Transverse colon (tissue), 4 donors: ENCODE results near the gene HTRA3. TPM values are rescaled to one million over a fixed set of nuclear protein-coding genes. Genes with fewer than 3 reads are reported as not detected.
A peak's percentile ranks its signal among the peaks of the same experiment; 100 is the strongest.

ENCODE experiments used
- DNase-seq: peaks from one replicate; pipeline ENCODE4 v3.0.0-alpha.2; 2019
- H3K27ac ChIP-seq, 4 donors: fragments of 200-600 bp; sonication (generic); 2 replicates each; pipeline ENCODE4 v1.5.1; 2016 to 2018; ENCODE audit warnings: inconsistent platforms in 4 of 4
- H3K27me3 ChIP-seq: fragments of 200-600 bp; sonication (generic); 2 replicates; pipeline ENCODE4 v1.5.1; 2017; ENCODE audit warnings: inconsistent platforms
- H3K36me3 ChIP-seq, 4 donors: fragments of 200-600 bp; sonication (generic); 2 replicates each; pipeline ENCODE4 v1.5.1; 2017 to 2019; ENCODE audit warnings: inconsistent platforms in 4 of 4
- H3K4me1 ChIP-seq, 4 donors: fragments of 200-600 bp; sonication (generic); 2 replicates each; pipeline ENCODE4 v1.5.1; 2017 to 2020; ENCODE audit warnings: inconsistent platforms in 4 of 4
- H3K4me3 ChIP-seq, 4 donors: fragments of 200-600 bp; sonication (generic); 1 replicate in 1 of 4; 2 replicates in 3 of 4; pipeline versions ENCODE4 v1.5.1 to v1.6.1; 2017 to 2019; ENCODE audit warnings: inconsistent platforms in 4 of 4
- H3K9me3 ChIP-seq, 2 donors: fragments of 200-600 bp; sonication (generic); 2 replicates each; pipeline ENCODE4 v1.5.1; 2017 to 2019; ENCODE audit warnings: inconsistent platforms in 2 of 2
- CTCF ChIP-seq, 5 experiments: fragments of 200-600 bp in 3 of 5; fragments of 450-650 bp in 2 of 5; sonication (generic) in 3 of 5; IDR thresholded peaks; 1 replicate in 2 of 5; 2 replicates in 3 of 5; pipeline ENCODE4 v1.5.1; 2016 to 2017; ENCODE audit warnings: antibody characterized with exemption in 5 of 5, inconsistent platforms in 3 of 5, mild to moderate bottlenecking in 2 of 5, moderate library complexity in 1 of 5
- EP300 ChIP-seq: sonication (generic); formaldehyde crosslinking; IDR thresholded peaks from one replicate; pipeline ENCODE4 v1.6.1; 2017; ENCODE audit warnings: antibody characterized with exemption, low read depth
- POLR2A ChIP-seq: fragments of 450-650 bp; IDR thresholded peaks from one replicate; pipeline ENCODE4 v1.6.1; 2016; ENCODE audit warnings: antibody characterized with exemption, mild to moderate bottlenecking, moderate library complexity
- POLR2AphosphoS5 ChIP-seq, 3 donors: sonication (generic); formaldehyde crosslinking; IDR thresholded peaks; one replicate each; pipeline ENCODE4 v1.6.1; 2016; ENCODE audit warnings: antibody characterized with exemption in 3 of 3
- WGBS, 2 donors: methylation state at CpG; one replicate each; pipeline ENCODE4 v1.1.5; 2018; ENCODE audit warnings: low coverage in 1 of 2; 5-methylcytosine and 5-hydroxymethylcytosine counted together
- in situ Hi-C, 4 donors: fragments of 200-750 bp; cut with MboI; loops; one replicate each; pipeline versions ENCODE4 v1.15.0 to v1.15.1; 2017; ENCODE audit warnings: low sequenced_read_pairs in 3 of 4, low pct_ligation_motif_present in 1 of 4, low pct_unique_long_range_greater_than_20kb in 1 of 4
- intact Hi-C: fragments of 100-400 bp; cut with DNase I; formaldehyde crosslinking; loops from one replicate; pipeline ENCODE4 v1.15.1; 2023; ENCODE audit warnings: low total_unique reads
- total RNA-seq, 4 donors: library from RNA; depleted of rRNA; stranded (reverse); fragments of >200 nt; gene quantifications; one replicate each; pipeline ENCODE4 v1.1.0, GENCODE V29; 2016

The HTRA3 gene
- total RNA-seq, 4 donors from 2014 or later: 1.5 to 11.9 (median 6.5) TPM

- H3K4me3 ChIP-seq: no peak overlapping the region
- WGBS, 2 donors: 77% methylated on average over 13 of the region's 20 CpGs; no CpG with 5 or more reads in 1 of the 2 donors
These were observed 14.1 kb downstream of the HTRA3 start for GRCh38 chr4:8283631-8284121.

GRCh38 chr4:8284391-8284790 is 14.8 kb downstream of the HTRA3 start:
- in situ Hi-C loops (no loop called here), intact Hi-C loops (no loop called here)
- TF ChIP-seq EP300: no peak
- TF ChIP-seq CTCF (IDR thresholded peaks at IDR 0.05): no peak
- TF ChIP-seq POLR2A: no peak
- TF ChIP-seq POLR2AphosphoS5 (IDR thresholded peaks at IDR 0.05): no peak
- Histone ChIP-seq H3K27ac (no peak overlapping the region), H3K4me3 (no peak overlapping the region), H3K36me3 (no peaks in the 10 kb centered on the region), H3K4me1 (peaks cover 0 to 3% (median 0%) of the 10 kb centered on the region in 4 donors), H3K9me3 (no peaks in the 10 kb centered on the region), H3K27me3 (no peaks in the 10 kb centered on the region)
- no peak for DNase-seq
- WGBS, 2 donors: 63% methylated on average over 8 of the region's 11 CpGs; no CpG with 5 or more reads in 1 of the 2 donors

More at GRCh38 chr4:8283631-8284121, 14.1 kb downstream of the HTRA3 start:
- no peak for DNase-seq
- Histone ChIP-seq H3K36me3 (no peaks in the 10 kb centered on the region), H3K27me3 (no peaks in the 10 kb centered on the region), H3K4me1 (peaks cover 0 to 3% (median under 1%) of the 10 kb centered on the region in 4 donors), H3K9me3 (no peaks in the 10 kb centered on the region), H3K27ac (no peak overlapping the region)
- intact Hi-C loops (no loop called here), in situ Hi-C loops (no loop called here)
- no peak for TF ChIP-seq CTCF (IDR thresholded peaks at IDR 0.05)
- no peak for TF ChIP-seq POLR2AphosphoS5 (IDR thresholded peaks at IDR 0.05)
- TF ChIP-seq EP300: no peak
- no peak for TF ChIP-seq POLR2A

GRCh38 chr4:8285143-8285975 is 15.8 kb downstream of the HTRA3 start:
- Histone ChIP-seq H3K27me3 (no peaks in the 10 kb centered on the region), H3K9me3 (no peaks in the 10 kb centered on the region), H3K4me1 (peaks cover 0 to 3% (median 0%) of the 10 kb centered on the region in 4 donors), H3K4me3 (no peak overlapping the region), H3K27ac (no peak overlapping the region), H3K36me3 (no peaks in the 10 kb centered on the region)
- WGBS, 2 donors: 60 to 61% methylated on average over 1 to 16 of the region's 16 CpGs
- no peak for TF ChIP-seq POLR2A
- TF ChIP-seq POLR2AphosphoS5 (IDR thresholded peaks at IDR 0.05): no peak
- no peak for TF ChIP-seq EP300
- no peak for TF ChIP-seq CTCF (IDR thresholded peaks at IDR 0.05)
- in situ Hi-C loops (no loop called here), intact Hi-C loops (no loop called here)
- DNase-seq: no peak

GRCh38 chr4:8285976-8286718 is 16.6 kb downstream of the HTRA3 start:
- in situ Hi-C loops (no loop called here), intact Hi-C loops (no loop called here)
- TF ChIP-seq POLR2A (no peak), POLR2AphosphoS5 (IDR thresholded peaks at IDR 0.05) (no peak), CTCF (IDR thresholded peaks at IDR 0.05) (no peak), EP300 (no peak)
- H3K27ac ChIP-seq: peak overlapping the region in 1 of 4 donors; percentile 3
- peaks cover 0 to 2% (median 0%) of the 10 kb centered on the region in 4 donors for H3K4me1 ChIP-seq
- no peak for DNase-seq
- H3K36me3 ChIP-seq: no peaks in the 10 kb centered on the region
- H3K9me3 ChIP-seq: no peaks in the 10 kb centered on the region
- WGBS, 2 donors: 74% methylated on average over 20 of the region's 23 CpGs; no CpG with 5 or more reads in 1 of the 2 donors
- H3K4me3 ChIP-seq: no peak overlapping the region
- no peaks in the 10 kb centered on the region for H3K27me3 ChIP-seq
